Adrenal gland (tissue), 5 donors: ENCODE measurements around the gene ARHGEF10L.

Experiments
- CTCF ChIP-seq, 6 experiments: fragments of 450-650 bp in 4 of 6; fragments of 200-600 bp in 2 of 6; sonication (generic) in 1 of 6; IDR thresholded peaks; 1 replicate in 5 of 6; 2 replicates in 1 of 6; pipeline versions ENCODE4 v1.5.1 to v1.8.0; 2016 to 2021; ENCODE audit warnings: antibody characterized with exemption in 6 of 6, mild to moderate bottlenecking in 2 of 6, moderate library complexity in 1 of 6
- POLR2A ChIP-seq, 2 donors: fragments of 450-650 bp; IDR thresholded peaks; one replicate each; pipeline ENCODE4 v1.6.1; 2017; ENCODE audit warnings: antibody characterized with exemption in 2 of 2, mild to moderate bottlenecking in 2 of 2, moderate library complexity in 1 of 2
- donor health status: DM: no; HTN: no; CAD: no.

GRCh38 chr1:17721444-17721843, 181.9 kb downstream of the ARHGEF10L start:
- TF ChIP-seq CTCF (IDR thresholded peaks at IDR 0.05), result no peak
- TF ChIP-seq POLR2A (IDR thresholded peaks at IDR 0.05), result no peak
